Naive thymus-derived CD8-positive, alpha-beta T cell (primary cell): ENCODE results near the gene PXN. TPM values are rescaled to one million over a fixed set of nuclear protein-coding genes. Genes with fewer than 3 reads are reported as not detected.
"Not testable (repeated sequence)": the region's sequence is repeated elsewhere in the genome, so short reads cannot be mapped to it uniquely, and the experiment has no call there.

Experiments used
- ATAC-seq, 2 donors: fragments of 150-1000 bp; cut with Tn5 transposase in 1 of 2; sonication (Bioruptor Pico), chemical (Tn5 transposase) in 1 of 2; 1 replicate in 1 of 2; 2 replicates in 1 of 2; pipeline ENCODE4 v1.10.0; 2021; ENCODE audit warnings: mild to moderate bottlenecking in 2 of 2, moderate library complexity in 2 of 2
- POLR2A ChIA-PET: fragments of 350-600 bp; sonication (Branson Sonifier 250); formaldehyde crosslinking; loops from one replicate; lab custom pipeline; 2021; ENCODE audit warnings: antibody characterized with exemption; lab: Charles Lee
- DNase-seq, 10 donors: peaks; one replicate each; pipeline versions ENCODE4 v3.0.0 to v3.0.0-alpha.2; 2020 to 2022
- H3K27ac Mint-ChIP-seq, 10 donors: one replicate each; pipeline ENCODE4 v1.8.0; 2020 to 2022; ENCODE audit warnings: mild to moderate bottlenecking in 10 of 10, mixed read lengths in 10 of 10, moderate library complexity in 4 of 10, inconsistent platforms in 1 of 10
- H3K27me3 Mint-ChIP-seq, 5 donors: one replicate each; pipeline ENCODE4 v1.8.0; 2021 to 2022; ENCODE audit warnings: mixed read lengths in 5 of 5
- H3K36me3 Mint-ChIP-seq, 3 donors: one replicate each; pipeline ENCODE4 v1.8.0; 2020 to 2022; ENCODE audit warnings: mixed read lengths in 3 of 3, mild to moderate bottlenecking in 2 of 3, inconsistent platforms in 1 of 3
- H3K4me1 Mint-ChIP-seq, 4 donors: one replicate each; pipeline ENCODE4 v1.8.0; 2021 to 2022; ENCODE audit warnings: mixed read lengths in 4 of 4
- H3K4me3 Mint-ChIP-seq, 10 donors: one replicate each; pipeline ENCODE4 v1.8.0; 2020 to 2022; ENCODE audit warnings: mild to moderate bottlenecking in 10 of 10, mixed read lengths in 10 of 10, moderate library complexity in 6 of 10, inconsistent platforms in 1 of 10
- H3K9me3 Mint-ChIP-seq, 9 donors: one replicate each; pipeline ENCODE4 v1.8.0; 2020 to 2022; ENCODE audit warnings: mixed read lengths in 9 of 9, mild to moderate bottlenecking in 3 of 9, inconsistent platforms in 1 of 9, moderate library complexity in 1 of 9
- polyA plus RNA-seq, 3 donors: library from polyadenylated mRNA; unstranded; fragments of 300-500 nt; fragmentation: Illumina TruSeq; gene quantifications; one replicate each; pipeline ENCODE4 v1.2.3, GENCODE V29; 2021
- total RNA-seq, 8 experiments: library from RNA in 2 of 8; stranded (reverse) in 2 of 8; gene quantifications; one replicate each; pipeline ENCODE4 v1.2.3 and lab custom pipeline; 2021 to 2026

The PXN gene
- total and polyA plus RNA-seq, 5 experiments from 2014 or later, result 64.3 to 96.6 (median 93.9) TPM

DNA sequence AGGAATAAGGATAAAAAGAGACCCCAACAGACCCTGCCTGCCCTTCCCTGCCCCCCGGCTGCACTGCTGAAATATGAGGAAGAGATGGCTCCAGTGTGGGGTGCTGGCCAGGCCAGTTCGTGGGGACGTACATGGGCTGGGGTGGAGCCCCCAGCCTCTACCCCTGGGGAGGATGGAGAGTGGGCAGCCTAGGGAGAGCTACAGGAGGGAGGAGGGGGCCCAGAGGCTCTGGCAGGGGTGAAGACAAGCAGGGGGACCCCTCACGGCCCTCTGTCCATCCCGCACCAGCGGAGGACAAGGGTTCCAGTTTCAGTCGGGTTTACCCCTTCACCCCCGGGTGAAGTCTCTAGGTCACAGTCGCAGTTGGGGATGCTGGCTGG lies 53.6 kb downstream of the PXN start:
- ATAC-seq (no peak), DNase-seq (no peak)
- peaks cover 0 to 13% (median under 1%) of the 10 kb centered on the region in 4 donors for H3K4me1 Mint-ChIP-seq
- H3K9me3 Mint-ChIP-seq, result no peaks in the 10 kb centered on the region
- H3K27me3 Mint-ChIP-seq, result no peaks in the 10 kb centered on the region
- H3K4me3 Mint-ChIP-seq, result no peak overlapping the region
- H3K27ac Mint-ChIP-seq, result peak overlapping the region in 3 of 10 donors; percentile 3 to 70 (median 15)
- POLR2A ChIA-PET, result no interaction called here
- peaks cover 0 to 63% (median 2%) of the 10 kb centered on the region in 3 donors for H3K36me3 Mint-ChIP-seq

DNA sequence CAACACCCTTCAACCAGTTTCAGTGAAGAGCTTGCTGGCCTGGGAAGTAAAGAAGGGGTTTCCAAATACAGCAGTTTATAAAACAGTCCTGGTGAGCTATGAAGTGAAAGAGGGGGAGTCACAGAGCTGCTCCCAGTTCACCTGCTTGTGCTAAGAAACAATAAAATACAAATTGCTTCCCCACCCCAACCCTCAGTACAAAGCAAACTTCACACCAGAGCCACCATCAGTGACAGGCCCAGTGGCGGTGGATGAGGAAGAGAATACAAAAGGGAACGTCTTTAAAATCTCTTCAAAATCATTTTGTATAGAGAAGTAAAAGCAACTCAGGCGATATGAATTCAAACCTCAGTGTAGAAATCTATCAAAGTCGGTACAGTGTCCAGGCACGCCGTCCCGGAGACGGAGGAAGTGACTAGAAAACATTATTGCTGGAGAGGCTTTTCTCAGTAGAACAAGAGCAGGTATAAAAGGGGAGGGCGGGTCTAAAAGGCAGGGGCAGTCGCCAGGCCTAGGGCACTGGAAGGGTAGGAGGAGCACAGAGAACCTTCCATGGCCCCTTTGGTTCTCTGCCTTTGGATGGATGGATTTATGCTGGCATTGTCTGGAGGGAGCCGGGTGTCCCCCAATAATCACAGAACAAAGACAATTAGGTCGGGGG lies 54.2 kb downstream of the PXN start:
- Mint-ChIP-seq H3K27ac (peak overlapping the region in 7 of 10 donors; percentile 3 to 81 (median 48)), H3K27me3 (no peaks in the 10 kb centered on the region), H3K4me1 (peaks cover 0 to 13% (median under 1%) of the 10 kb centered on the region in 4 donors), H3K36me3 (peaks cover 0 to 65% (median 2%) of the 10 kb centered on the region in 3 donors), H3K9me3 (no peaks in the 10 kb centered on the region), H3K4me3 (no peak overlapping the region)
- DNase-seq (no peak), ATAC-seq (no peak)
- POLR2A ChIA-PET, result interaction anchor here (0.8 to 1.6 kb wide), 2 partner anchors 9 to 16 kb away, joined by 3 to 7 read pairs; no protein-coding TSS in a partner anchor

DNA sequence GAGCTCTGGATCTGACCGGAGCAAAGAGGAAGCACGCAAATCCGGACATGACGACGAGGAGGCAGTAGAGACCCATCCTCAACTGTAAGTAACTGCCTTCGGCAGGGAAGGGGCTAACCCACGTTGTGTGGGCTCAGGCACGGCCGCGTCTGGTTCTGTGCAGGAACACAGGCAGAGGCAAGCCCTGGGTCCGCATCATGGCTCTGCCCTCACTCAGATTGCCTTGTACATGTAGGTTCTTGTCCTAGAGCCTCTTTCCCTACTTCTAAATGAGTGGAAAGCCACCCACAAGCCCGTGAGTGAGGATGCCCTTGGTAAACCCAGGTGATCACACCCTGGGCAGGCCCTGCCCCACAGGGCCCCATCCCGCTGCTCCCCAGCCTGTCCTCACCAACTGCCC lies 55.7 kb downstream of the PXN start:
- POLR2A ChIA-PET, result interaction anchor here (1.6 to 1.7 kb wide), 2 partner anchors 17 to 81 kb away, joined by 3 read pairs; no protein-coding TSS in a partner anchor
- DNase-seq, result no peak
- no peak overlapping the region for H3K27ac Mint-ChIP-seq
- H3K4me3 Mint-ChIP-seq, result no peak overlapping the region
- no peaks in the 10 kb centered on the region for H3K27me3 Mint-ChIP-seq
- no peak for ATAC-seq
- peaks cover 0 to 13% (median 0%) of the 10 kb centered on the region in 4 donors for H3K4me1 Mint-ChIP-seq
- peaks cover 0 to 58% (median 2%) of the 10 kb centered on the region in 3 donors for H3K36me3 Mint-ChIP-seq
- H3K9me3 Mint-ChIP-seq, result no peaks in the 10 kb centered on the region

DNA sequence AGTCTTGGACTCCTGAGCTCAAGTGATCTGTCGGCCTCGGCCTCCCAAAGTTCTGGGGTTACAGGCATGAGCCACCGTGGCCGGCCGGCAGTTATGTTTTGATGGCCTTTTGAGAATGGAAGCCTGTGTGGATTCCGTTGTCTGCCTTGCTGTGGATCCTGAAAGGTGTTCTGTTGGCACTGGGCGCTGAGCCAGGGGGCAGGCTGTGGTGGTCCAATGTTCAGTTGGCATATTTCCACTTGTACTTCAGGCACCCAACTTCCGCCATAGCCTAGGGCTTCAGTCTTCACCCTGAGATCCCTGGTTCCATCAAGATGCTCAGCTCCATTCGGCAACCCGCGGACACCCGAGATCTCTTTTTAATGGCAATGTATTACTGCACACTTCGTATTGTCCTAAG lies 58.3 kb downstream of the PXN start:
- ATAC-seq, result no peak
- no peak overlapping the region for H3K4me3 Mint-ChIP-seq
- no peaks in the 10 kb centered on the region for H3K27me3 Mint-ChIP-seq
- no peak for DNase-seq
- peaks cover 0 to 34% (median 2%) of the 10 kb centered on the region in 3 donors for H3K36me3 Mint-ChIP-seq
- H3K27ac Mint-ChIP-seq, result no peak overlapping the region
- peaks cover 0 to 15% (median 4%) of the 10 kb centered on the region in 4 donors for H3K4me1 Mint-ChIP-seq
- H3K9me3 Mint-ChIP-seq, result no peaks in the 10 kb centered on the region
- POLR2A ChIA-PET, result no interaction called here

DNA sequence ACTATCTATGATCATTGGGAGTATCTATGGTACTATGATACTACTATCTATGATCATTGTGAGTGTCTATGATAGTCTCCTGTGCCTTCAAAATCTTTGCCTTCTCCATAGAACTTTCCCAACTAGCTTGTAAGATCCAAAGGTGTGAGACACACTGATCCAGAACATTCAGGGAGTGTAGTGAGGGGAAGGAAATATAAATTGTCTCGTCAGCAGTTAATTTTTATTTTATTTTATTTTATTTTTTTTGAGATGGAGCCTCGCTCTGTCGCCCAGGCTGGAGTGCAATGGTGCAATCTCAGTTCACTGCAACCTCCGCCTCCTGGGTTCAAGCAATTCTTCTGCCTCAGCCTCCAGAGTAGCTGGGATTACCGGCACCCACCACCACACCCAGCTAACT lies 58.7 kb downstream of the PXN start:
- H3K27ac Mint-ChIP-seq, result peak overlapping the region in 2 of 10 donors; percentile 37 to 41
- not testable (repeated sequence) for H3K9me3 Mint-ChIP-seq, H3K4me3 Mint-ChIP-seq, ATAC-seq, H3K27me3 Mint-ChIP-seq, DNase-seq
- POLR2A ChIA-PET, result interaction anchor here (1.1 kb wide), 1 partner anchor 11 kb away, joined by 3 read pairs; no protein-coding TSS in a partner anchor
- H3K36me3 Mint-ChIP-seq, result peaks cover 0 to 29% (median 2%) of the 10 kb centered on the region in 3 donors
- H3K4me1 Mint-ChIP-seq, result peaks cover 2 to 18% (median 7%) of the 10 kb centered on the region in 4 donors

DNA sequence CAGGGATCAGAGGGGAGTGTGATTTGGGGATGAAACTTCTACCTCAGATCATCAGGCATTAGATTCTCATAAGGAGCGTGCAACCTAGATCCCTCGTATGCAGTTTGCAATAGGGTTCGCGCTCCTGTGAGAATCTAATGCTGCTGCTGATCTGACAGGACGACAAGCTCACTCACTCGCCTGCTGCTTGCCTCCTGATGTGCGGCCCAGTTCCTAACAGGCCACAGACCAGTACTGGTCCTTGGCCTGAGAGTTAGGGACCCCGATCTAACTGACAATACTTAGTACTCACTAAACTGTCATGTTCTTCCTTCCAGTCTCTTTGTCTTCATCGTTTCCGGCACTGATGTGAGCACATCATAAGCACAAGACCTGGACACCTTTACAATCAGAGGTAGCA lies 59.3 kb downstream of the PXN start:
- peaks cover 2 to 13% (median 9%) of the 10 kb centered on the region in 4 donors for H3K4me1 Mint-ChIP-seq
- DNase-seq (no peak), ATAC-seq (no peak)
- H3K27ac Mint-ChIP-seq, result peak overlapping the region in 5 of 10 donors; percentile 31 to 56 (median 37)
- H3K27me3 Mint-ChIP-seq, result no peaks in the 10 kb centered on the region
- POLR2A ChIA-PET, result interaction anchor here (1.1 kb wide), 1 partner anchor 11 kb away, joined by 3 read pairs; no protein-coding TSS in a partner anchor
- peaks cover 0 to 24% (median 2%) of the 10 kb centered on the region in 3 donors for H3K36me3 Mint-ChIP-seq
- H3K4me3 Mint-ChIP-seq, result no peak overlapping the region
- H3K9me3 Mint-ChIP-seq, result no peaks in the 10 kb centered on the region

DNA sequence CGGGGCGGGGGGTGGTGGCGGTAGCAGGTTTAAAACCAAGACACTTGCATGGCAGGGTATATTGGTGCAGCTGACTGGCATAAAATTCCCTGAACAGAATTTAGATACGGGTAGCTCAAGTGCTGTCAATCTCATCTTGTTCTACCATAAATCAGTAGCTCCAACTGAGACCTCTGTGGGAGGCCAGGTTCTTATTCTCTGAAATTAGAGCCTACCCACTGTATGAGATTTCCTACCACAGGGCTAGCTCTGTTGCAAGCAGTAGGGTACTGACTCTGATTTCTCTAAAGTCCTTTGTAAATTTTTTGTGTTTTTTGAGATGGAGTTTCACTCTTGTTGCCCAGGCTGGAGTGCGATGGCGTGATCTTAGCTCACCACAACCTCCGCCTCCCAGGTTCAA lies 61.4 kb downstream of the PXN start:
- POLR2A ChIA-PET, result interaction anchor here (0.6 to 6.5 kb wide), 3 partner anchors 23 to 87 kb away, joined by 3 to 134 read pairs (median 76); partner anchors contain the start of genes PXN, RNU4-1 and RNU4-2

DNA sequence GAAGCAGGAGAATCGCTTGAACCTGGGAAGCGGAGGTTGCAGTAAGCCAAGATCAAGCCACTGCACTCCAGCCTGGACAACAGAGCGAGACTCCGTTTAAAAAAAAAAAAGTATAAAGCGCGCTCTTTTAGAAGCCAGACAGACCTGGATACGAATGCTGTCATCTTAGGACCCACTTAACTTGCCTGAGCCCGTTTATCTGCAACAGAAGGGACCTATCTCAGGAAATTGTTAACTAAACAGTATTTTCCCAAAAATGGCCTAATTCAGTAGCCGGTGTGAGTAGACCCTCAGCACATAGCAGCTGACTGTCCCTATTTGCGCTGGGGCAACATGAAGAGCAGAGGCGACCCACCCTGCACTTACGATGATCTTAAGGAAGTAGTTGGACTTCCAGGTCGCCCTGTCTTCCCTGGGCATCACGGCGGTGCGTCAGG lies 65.1 kb downstream of the PXN start:
- H3K27ac Mint-ChIP-seq, result peak overlapping the region; percentile 92 to 99 (median 98)
- peaks cover 12 to 45% (median 33%) of the 10 kb centered on the region in 4 donors for H3K4me1 Mint-ChIP-seq
- POLR2A ChIA-PET, result interaction anchor here (1.0 to 6.5 kb wide), 25 partner anchors 9 to 705 kb away, joined by 3 to 134 read pairs (median 7); partner anchors contain the start of genes BICDL1, DYNLL1, MLEC and POP5
- H3K27me3 Mint-ChIP-seq, result peaks cover 0 to 2% (median 0%) of the 10 kb centered on the region in 5 donors
- DNase-seq, result no peak
- ATAC-seq, result no peak
- no peaks in the 10 kb centered on the region for H3K9me3 Mint-ChIP-seq
- peak overlapping the region; percentile 92 to 99 (median 98) for H3K4me3 Mint-ChIP-seq
- peaks cover 0 to 31% (median 10%) of the 10 kb centered on the region in 3 donors for H3K36me3 Mint-ChIP-seq

More for the DNA sequence above, 61.4 kb downstream of the PXN start:
- DNase-seq (no peak), ATAC-seq (no peak)
- H3K27ac Mint-ChIP-seq, result peak overlapping the region in 1 of 10 donors; percentile 18
- peaks cover 10 to 25% (median 21%) of the 10 kb centered on the region in 4 donors for H3K4me1 Mint-ChIP-seq
- no peaks in the 10 kb centered on the region for H3K9me3 Mint-ChIP-seq
- H3K36me3 Mint-ChIP-seq, result peaks cover 0 to 15% (median 3%) of the 10 kb centered on the region in 3 donors
- peaks cover 0 to 2% (median 0%) of the 10 kb centered on the region in 5 donors for H3K27me3 Mint-ChIP-seq
- no peak overlapping the region for H3K4me3 Mint-ChIP-seq

DNA sequence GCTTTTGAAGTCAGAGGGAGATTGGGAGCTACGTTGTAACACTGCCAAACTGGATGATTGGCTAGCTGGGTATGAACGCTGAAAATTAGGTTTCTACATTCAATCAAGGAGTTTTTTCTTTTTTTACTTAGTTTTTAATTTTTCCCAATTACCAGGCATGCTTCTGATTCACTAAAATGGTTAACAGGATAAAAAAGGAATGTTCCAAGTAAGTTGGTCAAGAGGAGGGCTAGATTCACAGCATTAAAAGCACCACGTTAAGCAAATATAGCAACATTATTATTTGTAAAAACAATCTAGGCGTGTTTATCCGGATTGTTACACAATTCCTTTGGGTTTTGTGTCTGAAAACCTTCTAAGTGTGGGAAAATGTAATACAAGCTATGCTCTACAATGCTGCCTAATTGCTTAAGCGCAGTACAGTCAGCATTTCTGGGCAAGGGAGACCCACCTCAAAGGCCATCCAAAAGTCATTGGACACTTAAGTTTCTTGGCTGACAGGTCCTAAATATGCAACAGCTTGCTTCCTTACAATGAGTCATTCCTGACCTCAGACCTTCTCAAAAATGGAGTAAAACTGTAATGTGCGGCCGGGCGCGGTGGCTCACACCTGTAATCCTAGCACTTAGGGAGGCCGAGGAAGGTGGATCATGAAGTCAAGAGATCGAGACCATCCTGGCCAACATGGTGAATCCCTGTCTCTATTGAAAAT lies 65.8 kb downstream of the PXN start:
- peaks cover 12 to 51% (median 35%) of the 10 kb centered on the region in 4 donors for H3K4me1 Mint-ChIP-seq
- H3K4me3 Mint-ChIP-seq, result peak overlapping the region; percentile 92 to 99 (median 98)
- ATAC-seq, result no peak
- peaks cover 0 to 35% (median 10%) of the 10 kb centered on the region in 3 donors for H3K36me3 Mint-ChIP-seq
- POLR2A ChIA-PET, result interaction anchor here (1.5 to 6.5 kb wide), 12 partner anchors 8 to 210 kb away, joined by 6 to 134 read pairs (median 16); partner anchors contain the start of genes BICDL1, PXN, RAB35 and RNU4-1
- H3K27me3 Mint-ChIP-seq, result peaks cover 0 to 2% (median 0%) of the 10 kb centered on the region in 5 donors
- DNase-seq, result no peak
- no peaks in the 10 kb centered on the region for H3K9me3 Mint-ChIP-seq
- peak overlapping the region; percentile 92 to 99 (median 98) for H3K27ac Mint-ChIP-seq

DNA sequence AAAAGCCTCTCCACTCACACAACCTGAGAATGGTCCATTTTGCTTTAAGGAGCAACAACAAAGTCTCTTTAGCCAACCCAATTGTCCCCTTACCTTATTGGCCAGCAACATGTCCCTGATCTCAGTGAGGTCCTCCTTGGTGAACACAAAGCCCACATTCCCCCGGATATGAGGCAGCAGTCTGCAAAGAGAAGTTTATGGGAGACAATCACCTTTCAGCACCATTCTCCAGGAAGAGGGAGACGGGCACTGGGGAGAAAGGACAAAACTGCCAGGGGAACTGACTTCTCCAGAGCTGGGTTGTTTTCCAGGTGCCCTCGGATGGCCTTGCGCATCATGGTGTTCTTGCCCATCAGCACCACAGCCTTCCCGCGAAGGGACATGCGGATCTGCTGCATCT lies 66.5 kb downstream of the PXN start:
- POLR2A ChIA-PET, result interaction anchor here (3.3 to 6.5 kb wide), 4 partner anchors 31 to 118 kb away, joined by 16 to 134 read pairs (median 46); partner anchors contain the start of genes PXN, RNU4-1 and RNU4-2
- Mint-ChIP-seq H3K27ac (peak overlapping the region; percentile 67 to 92 (median 86)), H3K4me1 (peaks cover 13 to 52% (median 35%) of the 10 kb centered on the region in 4 donors), H3K36me3 (peaks cover 0 to 35% (median 10%) of the 10 kb centered on the region in 3 donors), H3K9me3 (no peaks in the 10 kb centered on the region), H3K27me3 (peaks cover 0 to 2% (median 0%) of the 10 kb centered on the region in 5 donors), H3K4me3 (peak overlapping the region; percentile 65 to 99 (median 88))
- DNase-seq, result no peak
- ATAC-seq, result no peak

DNA sequence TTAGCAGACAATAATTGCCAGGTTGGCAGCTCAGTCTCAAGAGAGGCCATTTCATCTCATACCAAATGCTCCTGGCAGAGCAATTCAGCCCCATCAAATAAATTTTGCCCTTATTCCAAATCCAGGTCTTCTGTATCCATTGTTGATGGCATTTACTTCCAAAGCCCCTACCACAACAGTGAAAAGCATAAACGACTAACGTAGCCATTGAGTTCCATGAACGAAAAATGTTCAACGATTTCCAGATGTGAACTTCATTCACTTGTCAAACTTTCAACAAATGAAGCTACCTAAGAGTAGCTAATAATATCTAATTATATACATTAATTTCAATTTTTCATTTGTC lies 68.0 kb downstream of the PXN start:
- Mint-ChIP-seq H3K27me3 (peaks cover 0 to 2% (median 0%) of the 10 kb centered on the region in 5 donors), H3K36me3 (peaks cover 0 to 35% (median 10%) of the 10 kb centered on the region in 3 donors), H3K9me3 (no peaks in the 10 kb centered on the region), H3K27ac (no peak overlapping the region), H3K4me1 (peaks cover 14 to 60% (median 42%) of the 10 kb centered on the region in 4 donors), H3K4me3 (peak overlapping the region in 1 of 10 donors; percentile 48)
- ATAC-seq, result no peak
- POLR2A ChIA-PET, result interaction anchor here (1.5 to 1.6 kb wide), 2 partner anchors 29 to 94 kb away, joined by 3 to 5 read pairs; partner anchors contain the start of gene RNU4-2
- no peak for DNase-seq
